Left forelimb (tissue), 1 donor: ENCODE measurements around the gene PHACTR3.

Source experiments
- DNase-seq: peaks from one replicate; pipeline ENCODE4 v3.0.0-alpha.2; 2018; ENCODE audit warnings: low spot score

Gene PHACTR3

GRCh38 chr20:59647271-59647670 is 42.9 kb downstream of the PHACTR3 start:
- DNase-seq, result no peak

DNA sequence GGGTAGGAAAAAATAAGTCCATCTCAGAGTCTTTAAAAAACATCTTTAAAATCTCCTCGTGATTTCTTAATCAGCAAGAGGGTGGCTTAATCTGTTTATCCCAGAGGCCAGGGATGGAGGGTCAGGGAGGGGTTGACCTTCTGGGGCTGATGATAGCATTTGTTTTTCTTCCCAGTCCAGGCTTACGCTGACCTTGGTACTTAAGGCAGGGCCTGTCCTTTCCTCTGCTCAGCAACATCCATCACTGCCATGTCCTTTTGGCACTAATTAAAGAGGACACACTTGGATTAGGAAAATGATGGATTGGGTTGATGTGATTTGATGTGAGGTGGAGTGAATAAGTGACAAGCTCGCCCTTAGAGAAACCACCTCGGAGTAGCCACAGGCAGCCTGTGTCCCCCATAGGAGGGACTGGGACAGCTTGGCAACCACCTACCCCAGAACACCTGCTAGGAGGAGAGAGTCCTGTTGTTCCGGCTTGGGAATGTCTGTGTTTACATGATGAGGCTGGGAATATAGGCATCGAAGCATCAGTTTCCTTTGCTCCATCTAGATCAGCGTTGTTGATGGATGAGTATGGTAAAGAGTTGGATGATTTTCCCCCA is 44.2 kb downstream of the PHACTR3 start:
- peak; percentile 49 for DNase-seq

GRCh38 chr20:59650418-59650817 is 46.1 kb downstream of the PHACTR3 start:
- DNase-seq, result no peak

DNA sequence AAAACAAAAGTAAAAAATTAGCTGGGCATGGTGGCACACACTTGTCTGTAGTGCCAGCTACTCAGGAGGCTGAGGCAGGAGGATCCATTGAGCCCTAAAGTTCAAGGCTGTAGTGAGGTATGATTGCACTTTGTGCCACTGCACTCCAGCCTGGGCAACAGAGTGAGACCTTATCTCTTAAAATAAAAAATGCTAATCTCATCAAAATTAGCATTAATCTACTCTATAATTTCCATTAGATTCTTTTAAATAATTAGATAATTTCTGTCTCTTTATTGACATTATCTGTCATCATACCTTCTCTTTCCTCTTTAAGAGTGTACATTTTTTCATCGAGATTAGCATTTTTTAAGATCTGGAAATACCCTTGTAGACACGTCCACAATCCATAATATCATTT is 48.0 kb downstream of the PHACTR3 start:
- DNase-seq, result no peak

DNA sequence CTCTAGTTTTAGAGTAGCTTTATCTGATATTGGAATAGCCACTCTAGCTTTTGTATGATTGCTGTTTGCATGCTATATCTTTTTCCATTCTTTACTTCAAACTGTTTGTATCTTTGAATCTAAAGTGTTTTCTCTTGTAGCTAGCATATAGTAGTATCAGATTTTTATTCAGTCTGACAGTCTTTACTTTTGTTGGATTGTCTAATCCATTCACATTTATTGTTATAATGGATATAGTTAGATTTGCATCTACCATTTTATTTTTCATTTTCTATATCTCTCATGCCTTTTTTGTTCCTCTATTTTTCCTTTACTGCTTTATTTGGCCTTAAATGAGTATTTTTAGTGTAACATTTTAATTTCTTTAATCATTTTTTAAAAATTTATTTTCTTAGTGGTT is 52.1 kb downstream of the PHACTR3 start:
- DNase-seq, result no peak

DNA sequence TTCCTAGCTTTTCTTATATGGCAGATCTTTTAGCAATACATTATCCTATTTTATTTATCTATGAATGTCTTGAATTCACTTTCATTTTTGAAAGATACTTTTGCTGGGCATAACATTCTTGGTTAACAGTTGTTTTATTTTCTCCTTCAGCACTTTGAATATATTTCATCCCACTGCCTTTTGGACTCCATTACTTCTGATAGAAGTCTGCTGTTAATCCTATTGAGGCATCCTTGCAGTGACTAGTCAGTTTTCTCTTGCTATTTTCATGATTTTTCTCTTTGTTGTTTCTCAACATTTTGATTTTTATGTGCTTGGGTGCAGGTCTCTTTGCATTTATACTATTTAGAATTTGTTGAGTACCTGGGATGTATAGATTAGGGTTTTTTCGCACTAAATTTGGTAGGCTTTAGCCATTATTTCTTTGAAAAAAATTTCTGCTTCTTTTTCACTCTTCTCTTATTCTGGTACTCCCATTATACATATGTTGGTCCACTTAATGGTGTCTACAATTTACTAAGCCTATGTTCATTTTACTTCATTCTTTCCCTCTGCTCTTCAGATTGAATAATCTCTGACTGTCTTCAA is 53.2 kb downstream of the PHACTR3 start:
- DNase-seq, result no peak

- DNase-seq, result no peak
Observed at GRCh38 chr20:59660471-59660870, 56.1 kb downstream of the PHACTR3 start.

DNA sequence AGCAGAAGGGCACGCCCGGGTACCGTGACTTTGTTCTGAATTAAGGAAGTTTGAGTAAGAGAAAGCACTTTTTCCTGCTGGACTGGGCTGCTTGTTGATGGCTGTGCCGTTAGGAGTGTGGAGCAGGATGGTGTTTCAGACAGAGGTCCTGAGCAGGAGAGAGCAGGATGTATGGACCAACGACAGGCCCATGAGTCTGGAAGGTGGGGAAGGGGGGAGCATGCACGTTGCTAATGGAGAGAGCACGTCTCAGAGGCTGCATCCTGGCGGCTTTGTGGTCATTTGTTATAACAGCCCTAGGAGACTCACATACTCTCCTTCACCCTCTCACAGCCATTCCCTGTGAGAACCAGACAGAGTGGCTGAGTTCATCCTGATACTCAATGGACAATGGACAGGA is 56.8 kb downstream of the PHACTR3 start:
- DNase-seq, result peak; percentile 18

GRCh38 chr20:59661621-59662020 is 57.3 kb downstream of the PHACTR3 start:
- DNase-seq, result no peak

GRCh38 chr20:59662161-59662560 is 57.8 kb downstream of the PHACTR3 start:
- peak; percentile 47 for DNase-seq

DNA sequence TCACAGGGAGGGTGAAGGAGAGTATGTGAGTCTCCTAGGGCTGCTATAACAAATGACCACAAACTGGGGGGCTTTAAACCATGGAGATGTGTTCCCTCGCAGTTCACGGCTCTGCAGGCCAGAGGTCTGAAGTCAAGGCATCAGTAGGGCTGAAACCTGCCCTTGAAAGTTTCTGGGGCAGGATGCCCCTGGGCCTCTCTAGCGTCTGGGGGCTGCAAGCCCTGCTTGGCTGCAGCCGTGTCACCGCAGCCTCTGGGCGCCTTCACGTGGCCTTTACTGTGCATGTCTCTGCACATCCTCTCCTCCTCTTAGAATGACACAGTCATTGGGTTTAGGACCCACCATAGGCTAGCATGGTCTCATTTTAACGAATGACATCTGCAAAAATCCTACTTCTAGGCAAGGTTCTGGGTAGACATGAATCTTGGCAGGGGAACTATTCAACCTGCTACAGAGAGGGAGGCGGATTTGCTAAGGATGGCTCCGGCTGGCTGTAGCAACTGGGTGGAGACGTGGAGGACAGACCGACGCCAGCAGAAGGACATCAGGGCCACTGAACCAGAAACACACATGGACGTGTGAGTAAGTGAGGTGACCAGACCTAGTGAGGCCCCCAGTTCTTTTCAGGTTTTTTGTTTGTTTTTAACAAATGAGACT is 58.6 kb downstream of the PHACTR3 start:
- peak; percentile 41 for DNase-seq

DNA sequence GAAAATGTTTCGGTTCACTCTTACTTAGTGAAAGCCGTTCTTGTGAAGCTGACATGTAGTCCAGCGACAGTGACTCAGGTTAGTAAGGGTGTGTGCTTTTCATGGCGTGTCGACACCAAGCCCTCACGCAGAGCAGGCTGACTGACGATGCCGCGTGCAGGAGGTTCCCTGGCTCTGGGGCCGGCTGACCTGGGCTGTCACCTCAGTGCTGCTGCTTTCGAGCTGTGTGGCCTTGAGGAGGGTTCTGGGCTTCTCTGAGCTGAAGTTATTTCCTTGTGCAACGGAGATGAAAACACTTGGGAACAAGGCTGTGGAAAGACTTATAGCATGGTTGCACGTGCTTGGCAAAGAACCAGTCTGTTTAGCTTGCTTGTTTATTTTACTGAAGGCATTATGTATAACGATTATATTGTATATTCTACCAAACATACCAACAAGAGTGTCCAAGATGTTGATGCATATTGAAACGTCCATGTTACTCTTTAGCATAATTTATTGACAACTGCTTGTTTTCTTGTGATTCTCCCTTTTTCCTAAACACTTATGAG is 59.2 kb downstream of the PHACTR3 start:
- peak; percentile 51 for DNase-seq

DNA sequence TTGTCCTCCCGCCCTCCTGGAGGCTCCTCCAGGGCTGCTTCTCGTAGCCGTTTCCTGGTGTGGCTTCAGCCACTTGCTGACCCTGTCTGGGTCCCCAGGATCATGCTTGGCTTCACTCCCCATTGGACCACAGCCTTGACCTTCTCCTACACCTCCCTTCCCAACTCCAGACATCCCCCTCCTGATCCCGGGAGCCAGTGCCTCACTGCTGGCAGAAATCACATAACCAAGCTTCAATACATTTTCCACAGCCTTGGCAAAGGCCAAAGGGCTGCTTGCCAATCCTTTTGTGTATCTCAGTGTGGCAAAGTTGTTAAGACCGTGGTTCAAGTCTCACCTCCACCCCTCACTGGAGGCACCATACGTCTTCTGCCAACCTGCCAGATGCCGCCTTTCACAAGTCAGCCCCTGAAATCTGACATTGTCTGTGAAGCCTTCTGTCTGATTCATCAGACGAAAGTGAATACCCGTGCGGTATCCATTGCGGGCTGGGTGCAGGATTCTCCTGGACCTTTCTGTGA is 60.1 kb downstream of the PHACTR3 start:
- DNase-seq, result peak; percentile 47

- DNase-seq, result peak; percentile 28
Observed at GRCh38 chr20:59665656-59666555, 61.6 kb downstream of the PHACTR3 start.

DNA sequence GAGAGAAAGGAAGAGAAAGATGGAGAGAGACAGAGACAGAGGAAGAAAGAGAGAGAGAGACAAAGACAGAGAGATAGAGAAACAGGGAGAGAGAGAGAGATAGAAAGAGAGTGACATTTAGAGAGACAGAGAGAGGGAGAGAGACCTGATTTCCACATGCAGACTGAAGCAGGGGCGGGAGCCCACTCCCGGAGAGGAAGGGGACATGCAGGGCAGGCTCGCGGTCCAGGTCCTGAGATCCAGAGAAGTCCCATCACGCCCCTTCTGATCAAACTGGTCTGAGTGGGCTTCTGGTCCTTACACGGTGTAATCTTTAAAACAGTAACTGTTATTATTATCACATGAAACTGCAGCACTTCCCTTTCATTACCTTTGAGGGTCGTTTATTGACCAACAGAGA is 62.2 kb downstream of the PHACTR3 start:
- DNase-seq, result peak; percentile 6

DNA sequence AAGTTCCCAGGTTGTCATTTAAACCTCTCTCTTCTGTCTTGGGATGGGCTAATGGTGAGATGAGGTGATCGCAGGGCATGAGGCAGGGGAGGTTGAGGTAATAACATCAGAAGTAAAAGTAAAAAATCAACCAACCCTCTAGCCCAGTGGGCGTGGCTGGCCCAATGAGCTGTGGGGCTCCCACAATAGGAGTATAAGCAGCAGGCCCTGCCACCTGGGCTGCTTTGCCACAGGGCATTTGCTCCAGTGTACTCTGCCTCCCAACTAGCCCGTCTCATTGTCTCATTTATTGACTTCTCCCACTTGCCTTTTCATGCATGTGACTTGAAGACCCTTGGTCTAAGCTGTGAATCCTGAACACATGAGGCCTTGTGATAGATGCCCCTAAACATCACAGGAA is 62.8 kb downstream of the PHACTR3 start:
- no peak for DNase-seq

DNA sequence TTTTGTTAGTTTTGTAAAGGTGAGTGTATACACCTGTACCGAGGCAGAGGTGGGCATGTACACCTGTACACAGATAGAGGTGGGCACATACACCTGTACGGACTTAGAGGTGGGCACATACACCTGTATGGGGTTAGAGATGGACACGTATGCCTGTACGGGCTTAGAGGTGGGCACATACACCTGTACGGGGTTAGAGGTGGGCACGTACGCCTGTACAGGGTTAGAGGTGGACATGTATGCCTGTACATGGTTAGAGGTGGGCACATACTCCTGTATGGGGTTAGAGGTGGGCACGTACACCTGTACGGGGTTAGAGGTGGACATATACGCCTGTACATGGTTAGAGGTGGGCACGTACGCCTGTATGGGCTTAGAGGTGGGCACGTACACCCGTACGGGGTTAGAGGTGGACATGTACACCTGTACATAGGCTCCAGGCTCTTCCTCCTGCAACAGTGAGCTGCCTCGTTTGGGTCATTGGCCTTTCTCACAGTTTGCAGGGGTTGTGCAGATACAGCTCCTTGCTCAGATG is 63.7 kb downstream of the PHACTR3 start:
- DNase-seq, result peak; percentile 26

GRCh38 chr20:59668926-59669850 is 64.8 kb downstream of the PHACTR3 start:
- peak; percentile 18 for DNase-seq

DNA sequence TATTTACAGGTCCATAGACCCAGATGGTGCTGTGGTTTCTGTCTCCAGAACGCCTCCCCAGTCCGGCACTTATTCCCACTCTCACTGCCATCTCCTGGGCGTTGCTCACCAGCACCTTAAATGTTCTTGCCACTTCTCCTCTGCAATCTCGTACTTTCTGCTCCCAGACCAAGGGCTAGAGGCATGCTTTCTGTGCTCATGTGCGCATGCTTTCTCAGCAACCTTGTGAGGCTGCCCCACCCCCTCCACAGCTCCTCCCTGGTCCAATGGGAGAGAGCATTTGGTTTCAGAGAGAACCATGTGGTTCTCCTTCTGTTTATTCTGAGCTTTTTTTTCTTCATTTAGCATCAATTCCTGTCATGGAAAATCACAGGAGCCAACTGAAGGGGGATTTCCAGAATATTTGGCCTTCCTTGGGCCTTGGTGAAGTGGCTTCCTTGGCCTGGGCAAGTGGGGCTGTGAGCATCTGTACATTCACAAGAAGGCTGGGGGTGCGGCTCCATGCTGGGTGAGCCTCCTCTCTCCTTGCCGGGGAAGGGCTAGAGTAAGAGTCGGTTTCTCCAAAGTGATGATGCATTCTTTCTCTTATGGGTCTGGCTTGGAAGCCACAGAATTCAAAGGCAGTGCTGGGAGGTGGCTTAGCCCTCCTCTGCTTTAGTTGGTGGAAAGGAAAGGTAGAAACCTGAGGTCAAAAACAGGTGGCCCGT is 66.6 kb downstream of the PHACTR3 start:
- peak; percentile 38 for DNase-seq
